Globus pallidus (tissue), 1 donor: ENCODE results near the gene TMEM61.
"Not testable (repeated sequence)": the region's sequence is repeated elsewhere in the genome, so short reads cannot be mapped to it uniquely, and the experiment has no call there.

Source experiments
- DNase-seq: peaks from one replicate; pipeline ENCODE4 v3.0.0-alpha.2; 2015; ENCODE audit warnings: low spot score

The TMEM61 gene

GRCh38 chr1:54962612-54963395 lies 17.6 kb upstream of the TMEM61 start:
- DNase-seq: no peak

GRCh38 chr1:54963829-54964228 lies 16.6 kb upstream of the TMEM61 start:
- not testable (repeated sequence) for DNase-seq

DNA sequence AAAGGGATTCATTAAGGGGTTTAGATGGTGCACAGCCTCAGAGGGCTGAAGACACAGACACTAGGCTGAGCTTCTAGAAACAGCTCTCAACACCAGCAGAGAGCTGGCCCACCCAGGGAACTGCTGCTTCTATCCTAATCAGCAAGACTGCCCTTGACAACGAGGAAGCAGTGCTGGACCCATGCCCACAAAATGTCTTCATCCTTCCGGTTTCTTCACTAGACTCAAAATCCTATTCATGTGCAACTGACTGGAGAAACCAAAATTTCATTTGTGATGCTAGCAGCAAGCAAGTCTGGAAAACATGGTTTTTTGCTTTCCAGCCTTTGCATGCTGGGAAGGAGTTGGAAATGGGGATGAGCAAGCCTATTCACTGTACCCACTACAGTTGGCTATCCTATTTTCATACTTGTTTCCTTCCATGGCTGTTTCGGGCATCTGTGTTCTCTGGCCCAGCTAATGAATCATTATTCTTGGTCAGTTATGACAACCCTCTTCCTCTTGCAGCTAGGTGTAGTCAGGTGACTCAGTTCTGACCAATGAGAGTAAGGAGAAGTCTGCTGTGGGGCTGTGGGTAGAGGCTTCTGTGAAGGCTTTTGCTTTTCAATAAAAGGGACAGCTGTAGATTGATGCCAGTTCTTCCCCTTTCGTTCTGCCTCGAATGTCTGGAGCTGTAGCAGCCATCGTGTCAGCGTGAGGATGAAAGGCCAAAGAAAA lies 14.6 kb upstream of the TMEM61 start:
- no peak for DNase-seq

DNA sequence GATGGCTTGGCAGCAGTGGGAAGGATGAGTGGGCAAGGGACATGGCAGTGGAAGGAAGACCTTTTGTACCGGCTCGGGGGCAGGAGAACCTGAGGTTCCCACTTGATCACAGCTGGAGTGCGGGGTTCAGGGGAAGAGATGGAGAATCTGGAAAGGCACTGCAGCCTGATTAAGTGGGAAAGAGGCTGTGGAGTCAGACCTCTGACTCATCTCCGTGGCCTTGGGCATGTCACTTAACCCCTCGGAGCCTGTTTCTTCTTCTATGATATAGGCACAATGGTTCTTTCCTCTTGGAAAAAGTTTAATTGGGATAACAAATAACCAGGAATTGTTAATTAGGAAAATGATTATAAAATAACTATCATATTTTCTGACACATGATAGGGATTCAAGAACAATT lies 13.1 kb upstream of the TMEM61 start:
- no peak for DNase-seq

GRCh38 chr1:54968551-54968950 lies 11.9 kb upstream of the TMEM61 start:
- no peak for DNase-seq

DNA sequence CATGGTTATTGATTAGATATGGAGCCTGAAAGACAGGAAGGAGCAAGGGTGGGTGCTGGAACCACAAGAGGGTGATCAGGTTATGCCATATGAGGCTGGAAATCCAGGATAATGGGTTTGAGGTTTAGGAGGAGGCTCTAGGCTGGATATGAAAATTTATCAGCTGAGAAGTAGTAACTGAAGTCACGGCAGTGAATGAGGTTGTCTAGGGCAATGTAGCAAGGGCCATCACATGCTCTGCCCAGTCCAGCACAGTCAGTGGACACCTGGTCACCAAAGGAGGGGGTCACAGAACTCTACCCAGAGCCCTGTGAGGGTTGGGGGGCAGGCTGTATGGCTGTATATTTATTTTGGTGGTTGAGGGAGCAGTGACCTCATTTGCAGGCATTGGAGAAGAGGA lies 10.5 kb upstream of the TMEM61 start:
- DNase-seq: no peak

DNA sequence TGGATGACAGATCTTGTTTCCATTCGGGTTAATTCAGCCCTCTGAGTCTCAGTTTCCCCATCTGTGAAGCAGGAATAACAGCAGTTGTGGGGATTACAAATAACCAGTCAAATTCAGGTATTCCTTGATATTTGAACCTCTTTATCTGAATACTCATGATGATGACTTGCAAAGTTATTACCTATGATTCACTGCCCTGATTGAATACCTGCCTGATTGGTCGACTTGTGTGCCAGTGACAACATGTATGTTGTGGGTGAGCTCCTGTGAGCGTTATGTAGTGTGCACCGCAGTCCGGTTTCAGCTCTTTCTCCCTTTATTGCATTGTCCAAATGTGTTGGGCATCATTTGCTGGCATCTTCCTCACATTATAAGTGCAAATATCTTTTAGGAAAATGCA lies 9.5 kb upstream of the TMEM61 start:
- no peak for DNase-seq

GRCh38 chr1:54971317-54971791 lies 9.1 kb upstream of the TMEM61 start:
- DNase-seq: no peak

DNA sequence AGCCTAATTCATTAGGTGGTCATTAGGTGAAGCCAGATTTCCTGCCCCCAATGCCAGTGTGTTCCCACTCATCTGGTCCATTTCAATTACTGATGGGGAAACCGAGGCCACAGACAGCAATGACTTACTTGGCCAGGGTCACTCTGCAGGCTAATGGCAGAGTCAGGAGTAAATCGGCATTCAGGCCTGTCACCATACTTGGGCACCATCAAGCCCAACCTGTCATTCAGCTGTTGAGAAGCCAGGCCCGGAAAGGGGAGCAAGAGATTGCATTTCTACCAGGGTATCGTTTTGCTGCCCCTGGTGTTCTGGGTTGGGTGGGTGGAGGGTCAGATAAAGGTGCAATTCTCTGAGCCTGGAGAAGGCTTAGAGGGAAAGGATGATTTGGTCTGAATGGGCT lies 8.0 kb upstream of the TMEM61 start:
- DNase-seq: no peak

- peak; percentile 63 for DNase-seq
Observed at GRCh38 chr1:54973205-54973921, 7.1 kb upstream of the TMEM61 start.

GRCh38 chr1:54975356-54976108 lies 4.9 kb upstream of the TMEM61 start:
- DNase-seq: no peak

GRCh38 chr1:54976747-54977146 lies 3.7 kb upstream of the TMEM61 start:
- no peak for DNase-seq

- no peak for DNase-seq
Observed at GRCh38 chr1:54977533-54978297, 2.7 kb upstream of the TMEM61 start.

GRCh38 chr1:54978528-54979326 lies 1.7 kb upstream of the TMEM61 start:
- no peak for DNase-seq

DNA sequence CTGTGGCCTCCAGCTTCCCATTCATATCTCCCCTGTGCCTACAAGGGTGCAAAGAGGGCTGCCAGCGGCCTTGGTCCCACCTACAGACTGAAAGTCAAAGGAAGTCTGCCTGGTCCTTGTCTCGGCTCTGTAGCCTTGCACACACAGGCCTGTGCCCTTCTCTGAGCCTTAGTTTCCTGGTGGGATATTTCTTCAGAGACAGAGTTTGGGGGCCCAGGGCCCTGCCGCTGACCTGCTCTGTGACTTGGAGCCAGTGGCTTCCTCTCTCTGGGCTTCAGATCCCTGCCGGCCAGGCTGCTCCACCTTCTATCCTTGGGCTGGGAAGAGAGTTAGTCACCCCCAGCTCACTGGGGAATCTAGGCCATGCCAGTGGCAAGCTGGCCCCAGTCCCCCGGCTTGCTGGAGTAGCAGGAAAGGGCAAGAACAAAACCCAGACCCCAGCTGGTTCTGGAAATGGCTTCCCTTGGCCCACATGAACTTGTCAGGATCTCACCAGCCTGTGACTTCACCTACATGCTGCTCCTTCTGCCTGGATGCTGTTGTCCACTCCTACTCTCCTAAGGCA lies 1.0 kb upstream of the TMEM61 start:
- no peak for DNase-seq

DNA sequence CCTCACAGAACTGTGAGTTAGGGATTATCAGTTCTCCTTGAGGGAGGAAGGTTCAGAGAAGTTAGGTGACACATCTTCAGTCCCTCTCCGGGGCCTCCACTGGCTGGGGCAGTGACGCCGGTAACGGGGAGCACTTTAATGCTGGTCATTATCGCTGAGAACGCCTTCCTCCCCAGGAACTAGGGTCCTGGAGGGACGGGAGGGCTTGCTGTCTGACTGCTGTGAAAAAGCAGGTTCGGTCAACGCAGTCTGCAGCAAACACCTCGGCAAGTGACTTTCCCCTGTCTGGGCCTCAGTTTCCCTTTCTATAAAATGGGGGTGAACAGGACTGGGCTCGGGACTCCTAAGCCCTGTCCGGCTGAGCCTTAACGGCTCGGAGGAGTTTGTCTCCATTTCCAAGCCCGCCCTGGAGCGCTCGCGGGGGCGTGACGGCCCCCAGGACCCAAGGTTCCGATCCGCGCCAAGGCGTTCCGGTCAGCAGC lies 341 bp upstream of the TMEM61 start:
- DNase-seq: no peak

DNA sequence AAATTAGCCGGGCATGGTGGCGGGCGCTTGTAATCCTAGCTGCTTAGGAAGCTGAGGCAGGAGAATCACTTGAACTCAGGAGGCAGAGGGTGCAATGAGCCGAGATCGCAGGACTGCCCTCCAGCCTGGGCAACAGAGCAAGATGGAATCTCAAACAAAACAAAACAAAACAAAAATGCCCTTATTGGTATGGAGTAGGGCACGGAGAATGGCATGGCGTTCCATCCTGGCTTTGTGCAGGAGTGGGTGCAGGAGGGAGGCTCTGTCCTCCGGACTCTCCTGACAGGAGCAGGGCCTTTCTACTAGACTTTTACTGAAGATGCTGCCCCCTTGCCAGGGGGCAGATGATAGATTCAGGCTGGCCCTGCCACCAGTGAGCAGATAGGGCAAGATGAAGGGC lies 1.0 kb downstream of the TMEM61 start:
- no peak for DNase-seq

- DNase-seq: no peak
Observed at GRCh38 chr1:54982739-54983138, 2.3 kb downstream of the TMEM61 start.

GRCh38 chr1:54984131-54984842 lies 3.9 kb downstream of the TMEM61 start:
- no peak for DNase-seq
